Measurements from ENCODE around the gene SRRM2. TPM values are rescaled to one million over a fixed set of nuclear protein-coding genes. Genes with fewer than 3 reads are reported as not detected.

SRRM2 gene
- total and polyA plus RNA-seq, 9 of the 15 experiments (the other 6 are each of a cell fraction or from before 2014, with no cell fraction given) = 26.7 to 563 (median 81.1) TPM

DNA sequence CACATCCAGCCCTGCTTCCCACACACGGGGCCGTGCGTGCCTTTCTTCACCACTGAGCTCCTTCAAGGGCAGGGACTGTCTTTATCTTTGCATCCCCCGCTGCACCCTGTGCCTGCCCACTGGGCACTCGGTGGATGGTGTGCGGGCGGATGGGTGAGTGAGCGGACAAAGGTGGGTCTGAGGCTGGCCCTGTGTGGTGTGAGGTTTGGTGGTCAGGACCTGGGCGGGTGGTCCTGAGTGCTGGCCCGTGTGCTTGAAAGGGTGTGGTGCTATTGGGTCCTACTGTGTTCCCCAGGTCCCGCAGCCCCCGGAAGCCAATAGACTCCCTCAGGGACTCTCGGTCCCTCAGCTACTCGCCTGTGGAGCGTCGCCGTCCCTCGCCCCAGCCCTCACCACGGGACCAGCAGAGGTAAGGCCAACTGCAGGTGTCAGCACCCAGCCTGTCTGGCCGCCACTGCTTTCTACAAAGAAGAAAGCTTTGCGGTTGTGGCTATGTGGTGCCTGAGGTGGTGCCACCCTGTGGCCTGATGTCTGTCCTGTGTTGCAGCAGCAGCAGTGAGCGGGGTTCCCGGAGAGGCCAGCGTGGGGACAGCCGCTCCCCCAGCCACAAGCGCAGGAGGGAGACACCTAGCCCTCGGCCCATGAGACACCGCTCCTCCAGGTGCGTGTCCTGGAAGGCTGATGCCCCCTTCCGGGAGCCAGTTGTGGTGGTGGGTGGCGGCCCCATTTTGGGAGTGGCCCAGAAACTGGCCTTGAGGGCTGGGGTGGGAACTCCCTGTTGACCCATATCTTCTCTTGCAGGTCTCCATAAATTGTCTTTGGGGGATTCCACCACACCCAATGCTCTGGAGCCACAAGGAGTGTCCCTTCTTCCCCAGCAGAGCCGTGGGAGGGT is 17.9 kb downstream of the SRRM2 start (continued):
- TF ChIP-seq GABPB2 (CRISPR knock-in tag; conservative IDR thresholded peaks at IDR 0.05) (no peak), TFAM (CRISPR knock-in tag; conservative IDR thresholded peaks at IDR 0.05) (no peak), ZNF253 (CRISPR knock-in tag; conservative IDR thresholded peaks at IDR 0.05) (no peak), CBX1 (IDR thresholded peaks at IDR 0.05; ENCODE audit: low read depth) (peak; percentile 18; the same call in 1 of the 2 replicates), HNRNPLL (IDR thresholded peaks at IDR 0.05; ENCODE audit: low read depth, low read length, poor library complexity, severe bottlenecking) (no peak), CHCHD3 (CRISPR knock-in tag; IDR thresholded peaks at IDR 0.05) (no peak), SREBF2 (CRISPR knock-in tag; IDR thresholded peaks at IDR 0.05) (no peak), EHMT2 (IDR thresholded peaks at IDR 0.05) (no peak), CTBP1 (IDR thresholded peaks at IDR 0.05; ENCODE audit: borderline replicate concordance) (no peak), TFE3 (CRISPR knock-in tag; IDR thresholded peaks at IDR 0.05) (no peak), YY1 (IDR thresholded peaks at IDR 0.05; ENCODE audit: borderline replicate concordance in 1 of 3, control insufficient read depth in 1 of 3, extremely low read depth in 1 of 3, insufficient read depth in 3 of 3, insufficient read length in 1 of 3, insufficient replicate concordance in 2 of 3, low read depth in 1 of 3, low read length in 2 of 3) (peak in 2 of 3 experiments; percentile 31 to 33), E4F1 (CRISPR knock-in tag; IDR thresholded peaks at IDR 0.05; ENCODE audit: borderline replicate concordance) (no peak), NCOR1 (IDR thresholded peaks at IDR 0.05) (peak; percentile 16; the same call in 1 of the 2 replicates), SUPT5H (IDR thresholded peaks at IDR 0.05) (peak; percentile 33)
- TF ChIP-seq, protein P1, sequence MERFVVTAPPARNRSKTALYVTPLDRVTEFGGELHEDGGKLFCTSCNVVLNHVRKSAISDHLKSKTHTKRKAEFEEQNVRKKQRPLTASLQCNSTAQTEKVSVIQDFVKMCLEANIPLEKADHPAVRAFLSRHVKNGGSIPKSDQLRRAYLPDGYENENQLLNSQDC (CRISPR knock-in tag; IDR thresholded peaks at IDR 0.05) = no peak
- TF ChIP-seq, protein P2, sequence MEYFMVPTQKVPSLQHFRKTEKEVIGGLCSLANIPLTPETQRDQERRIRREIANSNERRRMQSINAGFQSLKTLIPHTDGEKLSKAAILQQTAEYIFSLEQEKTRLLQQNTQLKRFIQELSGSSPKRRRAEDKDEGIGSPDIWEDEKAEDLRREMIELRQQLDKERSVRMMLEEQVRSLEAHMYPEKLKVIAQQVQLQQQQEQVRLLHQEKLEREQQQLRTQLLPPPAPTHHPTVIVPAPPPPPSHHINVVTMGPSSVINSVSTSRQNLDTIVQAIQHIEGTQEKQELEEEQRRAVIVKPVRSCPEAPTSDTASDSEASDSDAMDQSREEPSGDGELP (CRISPR knock-in tag; IDR thresholded peaks at IDR 0.05; ENCODE audit: borderline replicate concordance) = 0 out of 2 replicates have a peak, but pooled peaks have one; percentile 28
- TF ChIP-seq, protein P3, sequence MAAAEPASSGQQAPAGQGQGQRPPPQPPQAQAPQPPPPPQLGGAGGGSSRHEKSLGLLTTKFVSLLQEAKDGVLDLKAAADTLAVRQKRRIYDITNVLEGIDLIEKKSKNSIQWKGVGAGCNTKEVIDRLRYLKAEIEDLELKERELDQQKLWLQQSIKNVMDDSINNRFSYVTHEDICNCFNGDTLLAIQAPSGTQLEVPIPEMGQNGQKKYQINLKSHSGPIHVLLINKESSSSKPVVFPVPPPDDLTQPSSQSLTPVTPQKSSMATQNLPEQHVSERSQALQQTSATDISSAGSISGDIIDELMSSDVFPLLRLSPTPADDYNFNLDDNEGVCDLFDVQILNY (CRISPR knock-in tag; IDR thresholded peaks at IDR 0.05) = no peak
- TF ChIP-seq, protein P4, sequence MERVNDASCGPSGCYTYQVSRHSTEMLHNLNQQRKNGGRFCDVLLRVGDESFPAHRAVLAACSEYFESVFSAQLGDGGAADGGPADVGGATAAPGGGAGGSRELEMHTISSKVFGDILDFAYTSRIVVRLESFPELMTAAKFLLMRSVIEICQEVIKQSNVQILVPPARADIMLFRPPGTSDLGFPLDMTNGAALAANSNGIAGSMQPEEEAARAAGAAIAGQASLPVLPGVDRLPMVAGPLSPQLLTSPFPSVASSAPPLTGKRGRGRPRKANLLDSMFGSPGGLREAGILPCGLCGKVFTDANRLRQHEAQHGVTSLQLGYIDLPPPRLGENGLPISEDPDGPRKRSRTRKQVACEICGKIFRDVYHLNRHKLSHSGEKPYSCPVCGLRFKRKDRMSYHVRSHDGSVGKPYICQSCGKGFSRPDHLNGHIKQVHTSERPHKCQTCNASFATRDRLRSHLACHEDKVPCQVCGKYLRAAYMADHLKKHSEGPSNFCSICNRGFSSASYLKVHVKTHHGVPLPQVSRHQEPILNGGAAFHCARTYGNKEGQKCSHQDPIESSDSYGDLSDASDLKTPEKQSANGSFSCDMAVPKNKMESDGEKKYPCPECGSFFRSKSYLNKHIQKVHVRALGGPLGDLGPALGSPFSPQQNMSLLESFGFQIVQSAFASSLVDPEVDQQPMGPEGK (CRISPR knock-in tag; IDR thresholded peaks at IDR 0.05; ENCODE audit: borderline replicate concordance) = no peak
